Omental fat pad (tissue), 4 donors: ENCODE measurements around the gene CRYBA1. TPM values are rescaled to one million over a fixed set of nuclear protein-coding genes. Genes with fewer than 3 reads are reported as not detected.
A peak's percentile ranks its signal among the peaks of the same experiment; 100 is the strongest.

Source experiments
- ATAC-seq: fragments of 150-250 bp; one replicate; pipeline ENCODE4 v1.9.1; 2016; ENCODE audit warnings: mild to moderate bottlenecking, moderate library complexity; ENCODE audit not compliant: low FRiP score
- DNase-seq: peaks from one replicate; pipeline ENCODE4 v3.0.0-alpha.2; 2019; ENCODE audit warnings: low spot score
- total RNA-seq, 4 donors: library from RNA; depleted of rRNA; stranded (reverse); fragments of >200 nt; gene quantifications; one replicate each; pipeline ENCODE4 v1.1.0, GENCODE V29; 2016
- TF ChIP-seq, protein P1 (sequence below), 3 donors: fragments of 450-650 bp; IDR thresholded peaks; one replicate each; pipeline ENCODE4 v1.5.1; 2016 to 2017; ENCODE audit warnings: antibody characterized with exemption in 3 of 3, mild to moderate bottlenecking in 3 of 3, moderate library complexity in 2 of 3

Gene CRYBA1
- total RNA-seq, 4 donors from 2014 or later, result not detected

DNA sequence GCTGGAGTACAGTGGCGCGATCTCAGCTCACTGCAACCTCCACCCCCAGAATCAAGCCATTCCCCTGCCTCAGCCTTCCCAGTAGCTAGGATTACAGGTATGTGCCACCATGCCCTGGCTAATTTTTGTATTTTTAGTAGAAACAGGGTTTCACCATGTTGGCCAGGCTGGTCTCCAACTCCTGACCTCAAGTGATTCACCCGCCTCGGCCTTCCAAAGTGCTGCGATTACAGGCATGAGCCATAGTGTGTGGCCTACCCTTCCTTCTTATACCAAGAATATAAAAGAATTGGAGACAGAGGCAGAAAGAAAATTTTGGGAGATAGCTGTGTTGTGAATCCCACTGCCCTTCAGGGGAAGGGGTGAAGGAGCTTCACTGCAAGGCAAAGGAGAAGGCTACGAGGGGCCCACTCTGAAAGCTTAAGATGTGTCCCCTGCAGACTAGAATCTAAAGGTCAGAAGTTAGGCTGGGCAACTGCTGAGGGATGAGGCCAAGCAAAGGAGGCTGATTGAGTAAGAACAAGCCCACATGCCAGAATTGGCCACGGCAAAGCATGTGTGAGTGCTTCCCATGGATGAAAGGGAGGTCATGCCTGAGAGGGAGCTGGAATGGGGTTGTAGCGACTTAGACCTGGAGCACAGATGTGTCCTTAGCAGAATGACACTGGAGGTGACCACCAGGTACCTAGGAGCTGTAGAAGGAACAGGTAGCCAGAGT, 8.4 kb upstream of the CRYBA1 start:
- ATAC-seq (peak; percentile 10), DNase-seq (no peak)
- TF ChIP-seq, protein P1, sequence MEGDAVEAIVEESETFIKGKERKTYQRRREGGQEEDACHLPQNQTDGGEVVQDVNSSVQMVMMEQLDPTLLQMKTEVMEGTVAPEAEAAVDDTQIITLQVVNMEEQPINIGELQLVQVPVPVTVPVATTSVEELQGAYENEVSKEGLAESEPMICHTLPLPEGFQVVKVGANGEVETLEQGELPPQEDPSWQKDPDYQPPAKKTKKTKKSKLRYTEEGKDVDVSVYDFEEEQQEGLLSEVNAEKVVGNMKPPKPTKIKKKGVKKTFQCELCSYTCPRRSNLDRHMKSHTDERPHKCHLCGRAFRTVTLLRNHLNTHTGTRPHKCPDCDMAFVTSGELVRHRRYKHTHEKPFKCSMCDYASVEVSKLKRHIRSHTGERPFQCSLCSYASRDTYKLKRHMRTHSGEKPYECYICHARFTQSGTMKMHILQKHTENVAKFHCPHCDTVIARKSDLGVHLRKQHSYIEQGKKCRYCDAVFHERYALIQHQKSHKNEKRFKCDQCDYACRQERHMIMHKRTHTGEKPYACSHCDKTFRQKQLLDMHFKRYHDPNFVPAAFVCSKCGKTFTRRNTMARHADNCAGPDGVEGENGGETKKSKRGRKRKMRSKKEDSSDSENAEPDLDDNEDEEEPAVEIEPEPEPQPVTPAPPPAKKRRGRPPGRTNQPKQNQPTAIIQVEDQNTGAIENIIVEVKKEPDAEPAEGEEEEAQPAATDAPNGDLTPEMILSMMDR (IDR thresholded peaks at IDR 0.05), result no peak

DNA sequence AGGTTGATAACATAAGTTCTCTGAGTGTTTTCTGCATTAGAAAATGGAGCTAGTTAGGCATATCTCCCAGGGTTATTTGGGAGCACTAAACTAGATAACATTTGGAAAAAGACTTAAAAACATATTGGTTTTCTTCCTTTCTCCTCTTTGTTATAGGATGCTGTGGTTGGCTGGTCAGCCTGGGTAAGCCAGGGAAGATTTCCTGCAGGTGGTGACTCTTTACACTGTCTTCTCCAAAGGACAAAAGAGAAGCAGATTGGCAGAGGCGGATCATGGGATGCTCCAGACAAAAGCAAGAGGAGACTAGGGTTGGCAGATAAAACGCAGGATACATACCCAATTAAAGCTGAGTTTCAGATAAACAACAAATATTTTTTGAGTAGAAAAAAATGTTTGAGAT, 6.2 kb upstream of the CRYBA1 start:
- TF ChIP-seq, protein P1 (IDR thresholded peaks at IDR 0.05), result no peak
- no peak for ATAC-seq
- no peak for DNase-seq

DNA sequence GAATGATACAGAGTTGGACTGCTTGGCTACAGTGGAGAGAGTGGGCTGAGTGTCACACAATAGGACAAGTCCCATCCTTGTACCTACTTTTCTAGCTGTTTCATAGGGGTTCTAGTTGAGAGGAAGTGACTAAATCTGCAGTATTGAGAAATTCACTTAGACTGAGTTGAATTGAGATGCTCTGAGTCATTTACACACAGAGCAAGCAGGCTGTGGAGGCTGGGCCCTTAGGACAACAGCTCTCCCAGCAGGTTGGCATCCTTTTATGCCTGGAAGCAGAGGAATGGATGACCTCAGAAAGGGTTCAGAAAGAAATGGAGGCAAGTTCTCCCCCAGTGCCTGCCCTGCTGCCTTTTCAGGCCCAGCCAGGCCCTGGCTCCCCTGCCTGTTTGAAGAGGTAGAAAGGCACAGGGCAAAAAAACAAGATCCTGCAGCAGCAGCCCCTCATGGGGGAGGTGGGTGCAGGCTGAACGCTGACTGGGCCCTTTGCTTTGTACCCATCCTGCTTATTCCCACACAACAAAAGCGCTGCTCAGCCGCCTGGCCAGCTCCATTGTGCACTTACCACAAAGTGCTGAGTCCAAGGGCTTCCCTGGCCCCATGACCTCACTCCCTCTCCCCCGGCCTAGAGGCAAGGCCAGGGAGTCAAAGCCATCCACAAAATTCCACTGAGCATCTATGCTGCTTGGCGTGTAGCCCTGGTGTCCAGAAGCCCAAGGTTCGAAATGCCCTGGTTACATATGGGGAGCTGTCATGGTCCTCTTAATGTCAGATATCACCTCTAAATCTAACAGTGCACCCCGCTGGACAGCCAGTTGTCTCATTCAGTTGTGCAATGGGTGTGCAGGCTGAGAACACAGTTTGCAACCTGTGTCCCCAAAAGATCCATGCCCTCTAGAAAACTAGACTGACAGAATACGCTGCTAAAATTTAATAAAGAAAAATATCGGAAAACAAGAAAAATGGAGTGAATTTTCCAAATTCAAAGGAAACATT, 5.4 kb upstream of the CRYBA1 start:
- TF ChIP-seq, protein P1 (IDR thresholded peaks at IDR 0.05), result no peak
- DNase-seq (no peak), ATAC-seq (peak; percentile 94)

DNA sequence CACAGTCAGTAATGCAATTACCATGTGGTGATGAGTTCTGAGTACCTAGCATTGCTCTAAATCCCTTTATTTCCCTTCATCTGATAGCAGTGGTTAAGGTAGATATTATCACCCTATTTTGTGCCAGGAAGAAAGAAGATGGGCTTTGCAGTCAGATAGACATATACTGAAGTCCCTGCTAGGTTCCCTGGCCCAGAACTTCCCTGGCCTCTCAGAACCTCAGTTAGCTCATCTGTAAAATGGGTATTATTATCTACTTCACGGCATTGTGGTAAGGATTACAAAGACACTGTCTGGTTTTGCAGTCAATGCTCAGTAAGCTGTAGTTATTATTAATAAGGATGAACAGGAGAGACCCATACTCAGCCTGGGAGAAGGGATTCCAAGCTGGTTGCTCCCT, 4.6 kb upstream of the CRYBA1 start:
- no peak for ATAC-seq

DNA sequence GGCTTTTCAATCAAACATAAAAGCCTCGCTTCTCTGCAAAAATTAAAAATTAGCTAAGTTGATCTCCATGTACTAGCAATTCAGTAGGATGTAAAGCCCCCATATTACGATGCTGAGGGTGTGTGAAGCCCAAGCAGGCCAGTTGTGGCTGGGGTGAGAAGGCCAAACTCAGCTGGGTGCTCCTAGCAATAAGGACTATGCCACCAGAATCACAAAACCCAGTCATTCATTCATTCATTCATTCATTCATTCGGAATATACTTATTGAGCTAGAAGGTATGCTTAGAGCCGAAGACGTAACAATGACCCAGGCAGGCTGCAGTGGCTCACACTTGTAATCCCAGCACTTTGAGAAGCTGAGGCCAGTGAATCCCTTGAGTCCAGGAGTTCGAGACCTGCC, 3.9 kb upstream of the CRYBA1 start:
- TF ChIP-seq, protein P1 (IDR thresholded peaks at IDR 0.05), result no peak
- ATAC-seq, result no peak
- no peak for DNase-seq

More for the DNA sequence above, 4.6 kb upstream of the CRYBA1 start:
- DNase-seq, result no peak
- TF ChIP-seq, protein P1 (IDR thresholded peaks at IDR 0.05), result no peak

DNA sequence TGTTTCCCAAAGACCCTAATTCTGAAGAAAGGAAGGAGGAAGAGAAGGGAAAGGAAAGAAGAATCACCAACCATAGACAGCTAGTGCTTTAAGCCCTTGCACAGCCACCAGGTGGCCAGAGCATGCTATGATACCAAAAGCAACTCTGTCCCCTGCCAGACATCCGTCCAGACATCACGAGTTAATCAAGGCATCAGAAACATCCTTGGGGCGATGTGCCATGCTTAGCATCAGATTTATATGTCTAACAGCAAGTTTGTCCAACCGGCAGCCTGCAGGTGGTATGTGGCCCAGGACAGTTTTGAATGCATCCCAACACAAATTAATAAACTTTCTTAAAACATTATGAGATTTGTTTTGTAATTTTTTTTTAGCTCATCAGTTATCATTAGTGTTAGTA, 2.9 kb upstream of the CRYBA1 start:
- DNase-seq (no peak), ATAC-seq (no peak)
- TF ChIP-seq, protein P1 (IDR thresholded peaks at IDR 0.05), result no peak
